Panc1 (cell line): ENCODE data around the gene DAB1. TPM values are rescaled to one million over a fixed set of nuclear protein-coding genes. Genes with fewer than 3 reads are reported as not detected.

ENCODE experiments used
- ATAC-seq: fragments of 200-7000 bp; cut with Tn5 transposase; 2 replicates; pipeline ENCODE4 v1.9.1; 2020; ENCODE audit warnings: mild to moderate bottlenecking, moderate library complexity
- BruUV-seq: library from RNA; stranded (reverse); fragments of 400-500 nt; replicated peaks from 2 replicates; lab custom pipeline; 2021; lab: Mats Ljungman, UMichigan
- CTCF ChIA-PET: fragments of 300-600 bp; sonication (Branson Sonifier 250); formaldehyde crosslinking; loops from one replicate; lab custom pipeline; 2022; ENCODE audit warnings: antibody characterized with exemption; lab: Charles Lee
- POLR2A ChIA-PET: fragments of 300-600 bp; sonication (Branson Sonifier 250); formaldehyde crosslinking; loops from one replicate; lab custom pipeline; 2022; ENCODE audit warnings: antibody characterized with exemption; lab: Charles Lee
- DNase-seq: peaks from one replicate; pipeline ENCODE4 v3.0.0-alpha.2; 2010; ENCODE audit warnings: low read depth, low spot score
- H3K27ac ChIP-seq: 2 replicates; pipeline ENCODE4 v1.5.1; 2011; ENCODE audit warnings: mild to moderate bottlenecking, low read length, inconsistent platforms
- H3K27me3 ChIP-seq: fragments of 200-500 bp; sonication (Bioruptor generic); 2 replicates; pipeline ENCODE4 v1.6.0; 2014; ENCODE audit warnings: low read length, inconsistent platforms; ENCODE audit not compliant: control insufficient read depth, insufficient read depth
- H3K36me3 ChIP-seq: fragments of 200-500 bp; sonication (Bioruptor generic); 2 replicates; pipeline ENCODE4 v1.5.1; 2014; ENCODE audit warnings: inconsistent platforms, mild to moderate bottlenecking, low read length, moderate library complexity; ENCODE audit not compliant: control insufficient read depth, insufficient read depth
- H3K4me1 ChIP-seq: 2 replicates; pipeline ENCODE4 v1.5.1; 2011; ENCODE audit warnings: inconsistent platforms, mild to moderate bottlenecking, low read length, moderate library complexity; ENCODE audit not compliant: control insufficient read depth, insufficient read depth
- H3K4me3 ChIP-seq, 2 experiments: 2 replicates each; pipeline ENCODE4 v1.5.1; 2011 to 2012; ENCODE audit warnings: low read depth in 2 of 2, low read length in 2 of 2, mild to moderate bottlenecking in 2 of 2, inconsistent platforms in 1 of 2, moderate library complexity in 1 of 2
- H3K9me3 ChIP-seq: fragments of 200-500 bp; sonication (Bioruptor generic); 2 replicates; pipeline ENCODE4 v1.5.1; 2014; ENCODE audit warnings: low read depth, mild to moderate bottlenecking, inconsistent platforms, low read length, moderate library complexity; ENCODE audit not compliant: control insufficient read depth, insufficient read depth
- POLR2AphosphoS5 ChIP-seq: IDR thresholded peaks from 2 replicates; pipeline ENCODE4 v1.6.1; 2012; ENCODE audit warnings: mild to moderate bottlenecking, low read depth, low read length, moderate library complexity
- SIN3A ChIP-seq: IDR thresholded peaks from 2 replicates; pipeline ENCODE4 v1.6.1; 2012; ENCODE audit warnings: low read depth, mild to moderate bottlenecking, low read length, moderate library complexity, borderline replicate concordance; ENCODE audit not compliant: insufficient read depth
- TCF7L2 ChIP-seq: IDR thresholded peaks from 2 replicates; pipeline ENCODE4 v1.6.1; 2011; ENCODE audit warnings: mild to moderate bottlenecking, low read depth, low read length, inconsistent platforms
- in situ Hi-C: cut with HindIII; loops from 2 replicates; pipeline ENCODE4 v1.10.0; 2016; ENCODE audit warnings: low sequenced_read_pairs, low pct_unique_long_range_greater_than_20kb
- intact Hi-C: fragments of 100-400 bp; cut with micrococcal nuclease; formaldehyde crosslinking; loops from one replicate; pipeline ENCODE4 v1.10.0; 2022; ENCODE audit not compliant: unreplicated experiment
- total RNA-seq: library from RNA; stranded (reverse); gene quantifications from one replicate; pipeline ENCODE4 v1.2.1, GENCODE V29; 2021; ENCODE audit not compliant: unreplicated experiment
- TF ChIP-seq, protein P1 (sequence below), 2 experiments: IDR thresholded peaks; 2 replicates each; pipeline ENCODE4 v1.6.1; 2011 to 2012; ENCODE audit warnings: low read depth in 2 of 2, control low read depth in 1 of 2, low read length in 1 of 2, mild to moderate bottlenecking in 1 of 2, moderate library complexity in 1 of 2; ENCODE audit not compliant: insufficient read depth in 1 of 2
- TF ChIP-seq, protein P2 (sequence below): fragments of 450-650 bp; IDR thresholded peaks from 2 replicates; pipeline ENCODE4 v1.5.1; 2017; ENCODE audit warnings: mild to moderate bottlenecking

DAB1 gene
- total RNA-seq, 1 experiment from 2014 or later: 0.05 TPM

DNA sequence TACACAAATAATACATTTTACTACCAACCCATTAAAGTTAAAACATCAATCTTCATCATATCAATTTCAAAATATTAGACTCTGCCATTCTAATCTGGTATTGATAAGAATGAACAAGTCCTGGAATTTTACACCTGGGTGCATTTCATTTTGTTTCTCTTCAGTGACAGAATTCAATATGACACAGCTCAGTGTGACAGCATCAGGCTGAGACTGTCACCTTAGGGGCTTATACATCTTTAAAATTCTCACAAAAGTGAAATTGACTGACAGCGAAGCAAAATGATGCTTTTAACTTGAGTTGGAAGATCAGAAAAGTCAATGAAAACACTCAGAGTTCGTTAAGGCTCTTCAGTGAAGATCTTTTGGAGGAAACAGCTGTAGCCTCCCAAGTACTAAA, 213.0 kb downstream of the DAB1 start:
- intact Hi-C loops: no loop called here
- H3K9me3 ChIP-seq: no peaks in the 10 kb centered on the region
- ChIA-PET CTCF (no interaction called here), POLR2A (no interaction called here)
- in situ Hi-C loops: no loop called here
- no peaks in the 10 kb centered on the region for H3K4me1 ChIP-seq
- no peaks in the 10 kb centered on the region for H3K36me3 ChIP-seq
- no TSS peak for BruUV-seq
- H3K27me3 ChIP-seq: no peaks in the 10 kb centered on the region
- no peak overlapping the region for H3K4me3 ChIP-seq
- TF ChIP-seq, protein P1, sequence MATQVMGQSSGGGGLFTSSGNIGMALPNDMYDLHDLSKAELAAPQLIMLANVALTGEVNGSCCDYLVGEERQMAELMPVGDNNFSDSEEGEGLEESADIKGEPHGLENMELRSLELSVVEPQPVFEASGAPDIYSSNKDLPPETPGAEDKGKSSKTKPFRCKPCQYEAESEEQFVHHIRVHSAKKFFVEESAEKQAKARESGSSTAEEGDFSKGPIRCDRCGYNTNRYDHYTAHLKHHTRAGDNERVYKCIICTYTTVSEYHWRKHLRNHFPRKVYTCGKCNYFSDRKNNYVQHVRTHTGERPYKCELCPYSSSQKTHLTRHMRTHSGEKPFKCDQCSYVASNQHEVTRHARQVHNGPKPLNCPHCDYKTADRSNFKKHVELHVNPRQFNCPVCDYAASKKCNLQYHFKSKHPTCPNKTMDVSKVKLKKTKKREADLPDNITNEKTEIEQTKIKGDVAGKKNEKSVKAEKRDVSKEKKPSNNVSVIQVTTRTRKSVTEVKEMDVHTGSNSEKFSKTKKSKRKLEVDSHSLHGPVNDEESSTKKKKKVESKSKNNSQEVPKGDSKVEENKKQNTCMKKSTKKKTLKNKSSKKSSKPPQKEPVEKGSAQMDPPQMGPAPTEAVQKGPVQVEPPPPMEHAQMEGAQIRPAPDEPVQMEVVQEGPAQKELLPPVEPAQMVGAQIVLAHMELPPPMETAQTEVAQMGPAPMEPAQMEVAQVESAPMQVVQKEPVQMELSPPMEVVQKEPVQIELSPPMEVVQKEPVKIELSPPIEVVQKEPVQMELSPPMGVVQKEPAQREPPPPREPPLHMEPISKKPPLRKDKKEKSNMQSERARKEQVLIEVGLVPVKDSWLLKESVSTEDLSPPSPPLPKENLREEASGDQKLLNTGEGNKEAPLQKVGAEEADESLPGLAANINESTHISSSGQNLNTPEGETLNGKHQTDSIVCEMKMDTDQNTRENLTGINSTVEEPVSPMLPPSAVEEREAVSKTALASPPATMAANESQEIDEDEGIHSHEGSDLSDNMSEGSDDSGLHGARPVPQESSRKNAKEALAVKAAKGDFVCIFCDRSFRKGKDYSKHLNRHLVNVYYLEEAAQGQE (IDR thresholded peaks at IDR 0.05; ENCODE audit: insufficient read depth in 1 of 2, low read depth in 2 of 2, low read length in 1 of 2): no peak
- TF ChIP-seq, protein P2, sequence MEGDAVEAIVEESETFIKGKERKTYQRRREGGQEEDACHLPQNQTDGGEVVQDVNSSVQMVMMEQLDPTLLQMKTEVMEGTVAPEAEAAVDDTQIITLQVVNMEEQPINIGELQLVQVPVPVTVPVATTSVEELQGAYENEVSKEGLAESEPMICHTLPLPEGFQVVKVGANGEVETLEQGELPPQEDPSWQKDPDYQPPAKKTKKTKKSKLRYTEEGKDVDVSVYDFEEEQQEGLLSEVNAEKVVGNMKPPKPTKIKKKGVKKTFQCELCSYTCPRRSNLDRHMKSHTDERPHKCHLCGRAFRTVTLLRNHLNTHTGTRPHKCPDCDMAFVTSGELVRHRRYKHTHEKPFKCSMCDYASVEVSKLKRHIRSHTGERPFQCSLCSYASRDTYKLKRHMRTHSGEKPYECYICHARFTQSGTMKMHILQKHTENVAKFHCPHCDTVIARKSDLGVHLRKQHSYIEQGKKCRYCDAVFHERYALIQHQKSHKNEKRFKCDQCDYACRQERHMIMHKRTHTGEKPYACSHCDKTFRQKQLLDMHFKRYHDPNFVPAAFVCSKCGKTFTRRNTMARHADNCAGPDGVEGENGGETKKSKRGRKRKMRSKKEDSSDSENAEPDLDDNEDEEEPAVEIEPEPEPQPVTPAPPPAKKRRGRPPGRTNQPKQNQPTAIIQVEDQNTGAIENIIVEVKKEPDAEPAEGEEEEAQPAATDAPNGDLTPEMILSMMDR: no peak
- TF ChIP-seq SIN3A (no peak), POLR2AphosphoS5 (no peak), TCF7L2 (no peak)
- ATAC-seq: no peak
- DNase-seq: no peak
- no peak overlapping the region for H3K27ac ChIP-seq

DNA sequence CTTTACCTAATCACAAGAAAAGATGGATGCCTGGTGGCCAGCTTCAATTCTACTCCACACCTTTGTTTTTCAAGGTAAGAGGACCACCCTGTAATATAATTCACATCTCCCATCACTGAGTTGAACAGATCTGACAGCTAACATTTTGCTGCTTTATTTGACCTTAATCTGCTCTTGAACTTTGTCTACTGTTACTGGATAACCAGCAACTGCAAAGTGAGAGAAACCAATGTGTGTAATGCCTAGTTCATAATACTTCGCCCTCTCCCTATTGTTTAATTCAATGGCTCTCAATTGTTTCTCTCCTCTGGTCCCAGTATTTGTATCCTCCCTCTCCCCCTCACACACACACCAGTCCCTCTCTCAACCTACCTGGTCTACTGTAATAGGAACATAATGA, 214.4 kb downstream of the DAB1 start:
- Histone ChIP-seq H3K27me3 (no peaks in the 10 kb centered on the region), H3K4me1 (no peaks in the 10 kb centered on the region), H3K9me3 (no peaks in the 10 kb centered on the region), H3K4me3 (no peak overlapping the region), H3K27ac (no peak overlapping the region), H3K36me3 (no peaks in the 10 kb centered on the region)
- no peak for DNase-seq
- no TSS peak for BruUV-seq
- TF ChIP-seq TCF7L2 (no peak), SIN3A (no peak), POLR2AphosphoS5 (no peak)
- TF ChIP-seq, protein P1 (IDR thresholded peaks at IDR 0.05; ENCODE audit: insufficient read depth in 1 of 2, low read depth in 2 of 2, low read length in 1 of 2): no peak
- TF ChIP-seq, protein P2: no peak
- ChIA-PET CTCF (no interaction called here), POLR2A (no interaction called here)
- in situ Hi-C loops: no loop called here
- no peak for ATAC-seq
- intact Hi-C loops: no loop called here
